ENCODE measurements around the gene ZDHHC5.

The ZDHHC5 gene

DNA sequence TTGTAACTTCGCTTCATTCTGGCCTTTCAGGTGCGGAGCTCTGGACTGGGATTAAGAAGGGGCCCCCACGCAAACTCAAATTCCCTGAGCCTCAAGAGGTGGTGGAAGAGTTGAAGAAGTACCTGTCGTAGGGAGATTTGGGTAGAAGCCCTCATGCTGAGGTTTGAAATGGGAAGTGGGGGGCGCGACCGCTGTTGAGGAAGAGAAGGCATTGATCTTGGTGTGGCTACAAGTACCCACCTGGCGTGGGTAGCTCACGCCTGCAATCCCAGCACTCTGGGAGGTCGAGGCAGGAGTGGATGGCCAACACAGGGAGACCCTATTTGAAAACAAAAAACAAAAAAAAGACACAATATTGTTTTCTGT is 74.2 kb downstream of the ZDHHC5 start:
- Histone ChIP-seq H3K4me3 (ENCODE audit: low read length) (peak overlapping the region; percentile 98), H3K4me1 (ENCODE audit: control insufficient read depth, insufficient read depth, low read length) (peaks cover 42% of the 10 kb centered on the region), H3K36me3 (ENCODE audit: control insufficient read depth, insufficient read depth, low read length, severe bottlenecking) (peaks cover 66% of the 10 kb centered on the region), H3K9me3 (ENCODE audit: control insufficient read depth, low read length) (no peaks in the 10 kb centered on the region), H3K9ac (ENCODE audit: low read length) (peak overlapping the region; percentile 98), H3K27me3 (replicated peaks; ENCODE audit: control insufficient read depth, insufficient read depth, low read length) (no peaks in the 10 kb centered on the region)
- DNase-seq (ENCODE audit: low read depth) = no peak

DNA sequence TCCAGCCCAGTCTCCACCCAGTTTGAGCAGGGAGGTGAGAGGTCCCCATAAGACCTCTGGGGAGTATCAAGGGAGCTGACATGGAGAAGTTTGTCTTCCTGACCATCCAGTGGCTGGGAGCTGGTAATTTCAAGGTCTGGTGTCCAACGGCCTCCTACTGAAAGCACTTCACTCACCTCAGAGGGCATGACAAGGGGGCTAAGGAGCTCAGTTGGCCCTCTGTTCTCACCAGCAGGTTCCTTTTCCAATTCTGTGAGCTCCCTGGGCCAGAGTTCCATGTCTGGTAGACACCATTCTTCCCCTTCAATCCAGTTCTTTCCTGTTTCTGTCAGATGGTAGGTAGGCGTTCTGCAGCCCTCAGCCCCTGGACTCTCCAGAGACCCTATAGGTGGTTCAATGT is 76.4 kb downstream of the ZDHHC5 start:
- peaks cover 42% of the 10 kb centered on the region for H3K4me1 ChIP-seq (ENCODE audit: control insufficient read depth, insufficient read depth, low read length)
- H3K36me3 ChIP-seq (ENCODE audit: control insufficient read depth, insufficient read depth, low read length, severe bottlenecking) = peaks cover 50% of the 10 kb centered on the region
- no peak overlapping the region for H3K9ac ChIP-seq (ENCODE audit: low read length)
- H3K27me3 ChIP-seq (replicated peaks; ENCODE audit: control insufficient read depth, insufficient read depth, low read length) = no peaks in the 10 kb centered on the region
- H3K4me3 ChIP-seq (ENCODE audit: low read length) = no peak overlapping the region
- DNase-seq (ENCODE audit: low read depth) = no peak
- H3K9me3 ChIP-seq (ENCODE audit: control insufficient read depth, low read length) = no peaks in the 10 kb centered on the region

DNA sequence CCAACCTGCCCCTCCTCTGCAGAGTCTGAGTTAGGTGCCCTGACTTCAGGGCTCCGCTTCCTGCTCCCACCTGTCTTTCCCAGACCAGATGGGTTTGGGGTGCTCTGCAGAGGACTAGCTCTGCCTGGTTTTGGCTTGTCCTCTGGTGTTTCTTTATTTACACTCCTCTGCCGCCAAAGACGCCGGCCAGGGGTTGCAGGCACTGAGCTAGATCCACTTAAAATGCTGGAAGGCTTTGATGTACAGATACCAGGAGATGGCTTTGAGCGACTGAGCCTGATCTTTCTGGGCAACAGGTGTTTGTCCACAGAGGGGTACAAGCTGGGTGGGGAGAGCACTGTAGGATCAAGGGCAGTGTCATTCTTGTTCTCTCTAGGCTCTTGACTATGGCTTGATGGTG is 77.3 kb downstream of the ZDHHC5 start:
- peaks cover 43% of the 10 kb centered on the region for H3K36me3 ChIP-seq (ENCODE audit: control insufficient read depth, insufficient read depth, low read length, severe bottlenecking)
- no peak overlapping the region for H3K4me3 ChIP-seq (ENCODE audit: low read length)
- DNase-seq (ENCODE audit: low read depth) = no peak
- H3K4me1 ChIP-seq (ENCODE audit: control insufficient read depth, insufficient read depth, low read length) = peaks cover 42% of the 10 kb centered on the region
- H3K9ac ChIP-seq (ENCODE audit: low read length) = no peak overlapping the region
- no peaks in the 10 kb centered on the region for H3K27me3 ChIP-seq (replicated peaks; ENCODE audit: control insufficient read depth, insufficient read depth, low read length)
- no peaks in the 10 kb centered on the region for H3K9me3 ChIP-seq (ENCODE audit: control insufficient read depth, low read length)

DNA sequence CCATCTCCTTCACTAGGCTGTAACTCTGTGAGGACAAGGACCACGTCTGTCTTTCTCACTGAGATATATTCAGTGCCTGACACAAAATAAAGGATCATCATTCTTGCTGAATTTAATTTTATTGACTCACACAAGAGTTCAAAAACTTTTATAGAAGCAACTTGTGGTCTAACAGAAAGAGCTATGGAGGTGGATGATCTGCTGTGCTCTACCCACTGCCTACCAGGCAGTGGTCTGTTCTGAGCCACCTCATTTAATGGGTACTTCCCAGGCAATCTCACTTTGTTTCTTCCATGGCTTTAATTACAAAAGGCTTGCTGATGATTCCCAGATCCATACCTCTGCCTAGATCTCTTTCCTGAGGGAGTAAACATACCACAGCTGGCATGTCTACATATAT is 79.0 kb downstream of the ZDHHC5 start:
- no peak for DNase-seq (ENCODE audit: low read depth)
- Histone ChIP-seq H3K27me3 (replicated peaks; ENCODE audit: control insufficient read depth, insufficient read depth, low read length) (no peaks in the 10 kb centered on the region), H3K4me3 (ENCODE audit: low read length) (no peak overlapping the region), H3K36me3 (ENCODE audit: control insufficient read depth, insufficient read depth, low read length, severe bottlenecking) (peaks cover 47% of the 10 kb centered on the region), H3K9ac (ENCODE audit: low read length) (no peak overlapping the region), H3K4me1 (ENCODE audit: control insufficient read depth, insufficient read depth, low read length) (peaks cover 36% of the 10 kb centered on the region), H3K9me3 (ENCODE audit: control insufficient read depth, low read length) (no peaks in the 10 kb centered on the region)

All from adipocyte (in vitro differentiated cells).